GM10266 (cell line): ENCODE results near the gene BBS9.

Experiments used
- DNase-seq: peaks from one replicate; pipeline ENCODE4 v3.0.0; 2012; ENCODE audit errors: extremely low spot score
- TF ChIP-seq, protein P1 (sequence below): IDR thresholded peaks from 2 replicates; pipeline ENCODE4 v1.5.1; 2012; ENCODE audit warnings: mild to moderate bottlenecking, low read depth; ENCODE audit not compliant: control insufficient read depth, insufficient read depth; ENCODE audit errors: missing control alignments

Gene BBS9

GRCh38 chr7:33379891-33380525 lies 250.6 kb downstream of the BBS9 start:
- no peak for DNase-seq
- TF ChIP-seq, protein P1, sequence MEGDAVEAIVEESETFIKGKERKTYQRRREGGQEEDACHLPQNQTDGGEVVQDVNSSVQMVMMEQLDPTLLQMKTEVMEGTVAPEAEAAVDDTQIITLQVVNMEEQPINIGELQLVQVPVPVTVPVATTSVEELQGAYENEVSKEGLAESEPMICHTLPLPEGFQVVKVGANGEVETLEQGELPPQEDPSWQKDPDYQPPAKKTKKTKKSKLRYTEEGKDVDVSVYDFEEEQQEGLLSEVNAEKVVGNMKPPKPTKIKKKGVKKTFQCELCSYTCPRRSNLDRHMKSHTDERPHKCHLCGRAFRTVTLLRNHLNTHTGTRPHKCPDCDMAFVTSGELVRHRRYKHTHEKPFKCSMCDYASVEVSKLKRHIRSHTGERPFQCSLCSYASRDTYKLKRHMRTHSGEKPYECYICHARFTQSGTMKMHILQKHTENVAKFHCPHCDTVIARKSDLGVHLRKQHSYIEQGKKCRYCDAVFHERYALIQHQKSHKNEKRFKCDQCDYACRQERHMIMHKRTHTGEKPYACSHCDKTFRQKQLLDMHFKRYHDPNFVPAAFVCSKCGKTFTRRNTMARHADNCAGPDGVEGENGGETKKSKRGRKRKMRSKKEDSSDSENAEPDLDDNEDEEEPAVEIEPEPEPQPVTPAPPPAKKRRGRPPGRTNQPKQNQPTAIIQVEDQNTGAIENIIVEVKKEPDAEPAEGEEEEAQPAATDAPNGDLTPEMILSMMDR: no peak

GRCh38 chr7:33388332-33388731 lies 259.0 kb downstream of the BBS9 start:
- no peak for DNase-seq
- TF ChIP-seq, protein P1: no peak

DNA sequence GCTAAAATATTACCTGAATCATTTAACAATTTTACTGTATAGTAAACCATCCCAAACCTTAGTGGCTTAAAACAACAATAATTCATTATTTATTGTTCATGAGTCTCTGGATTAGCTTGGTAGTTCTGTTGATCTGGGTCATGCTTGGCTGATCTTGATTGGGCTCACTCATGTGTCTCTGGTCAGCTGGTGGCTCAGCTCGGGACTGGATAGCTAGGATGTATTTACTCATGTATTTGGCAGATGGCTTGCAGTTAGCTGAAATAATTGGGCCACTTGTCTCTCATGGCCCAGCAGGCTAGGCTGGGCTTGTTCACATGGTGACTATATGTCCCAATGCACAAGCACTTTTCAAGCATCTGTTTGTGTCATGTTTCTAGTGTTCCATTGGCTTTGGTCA lies 262.8 kb downstream of the BBS9 start:
- DNase-seq: no peak
- TF ChIP-seq, protein P1: no peak

DNA sequence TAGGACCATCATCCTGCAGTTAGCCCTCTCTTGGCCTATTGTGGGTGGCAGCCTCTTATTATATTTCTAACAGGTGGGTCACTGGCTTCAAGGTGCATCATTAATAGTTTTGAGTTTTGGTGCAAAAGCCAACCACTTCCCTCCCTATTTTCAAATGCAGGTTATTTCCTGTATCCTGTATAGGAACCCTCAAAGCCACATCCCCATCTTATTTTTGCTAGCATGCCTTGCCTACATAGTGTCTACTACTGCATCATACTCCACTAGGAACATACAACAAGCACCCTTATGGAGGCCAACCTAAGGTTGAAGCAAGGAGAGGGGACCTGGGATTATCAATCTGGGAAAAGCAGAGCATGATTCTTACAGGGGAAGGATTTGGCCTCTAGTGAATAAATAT lies 264.4 kb downstream of the BBS9 start:
- DNase-seq: no peak
- TF ChIP-seq, protein P1: no peak

- no peak for DNase-seq
Observed at GRCh38 chr7:33395340-33395739, 266.0 kb downstream of the BBS9 start.

DNA sequence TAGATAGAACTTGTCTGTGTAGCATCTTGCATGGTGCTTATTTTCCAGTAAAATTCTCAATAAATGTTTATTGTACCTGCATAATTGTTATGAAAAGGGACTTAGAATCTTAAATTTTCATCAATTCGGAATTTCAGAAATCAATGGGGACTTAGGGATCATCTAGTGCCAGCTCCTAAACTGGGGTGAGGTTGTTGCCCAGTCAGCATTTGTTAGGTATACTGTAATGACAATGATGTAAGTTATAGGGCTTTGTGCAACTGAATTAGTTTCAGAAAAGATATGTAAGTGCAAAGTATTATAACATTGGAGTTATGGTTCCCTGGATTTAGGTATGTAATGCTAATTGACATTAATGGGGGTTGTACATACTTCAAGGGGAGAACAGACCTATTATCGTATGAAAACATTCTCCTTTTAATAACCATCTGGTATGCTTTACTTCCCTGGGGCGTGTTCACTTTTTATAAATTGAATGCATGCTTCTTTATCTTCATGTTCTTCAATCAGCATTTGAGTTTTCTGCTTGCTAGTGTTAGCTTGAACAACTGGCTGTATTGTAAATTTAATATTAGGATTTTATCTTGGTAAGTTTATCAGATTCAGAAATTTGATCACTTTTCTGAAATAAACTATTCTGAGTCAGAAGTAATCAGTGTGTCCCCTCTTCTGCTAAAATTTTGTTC lies 270.3 kb downstream of the BBS9 start:
- no peak for DNase-seq
- TF ChIP-seq, protein P1: no peak

More at GRCh38 chr7:33395340-33395739, 266.0 kb downstream of the BBS9 start:
- TF ChIP-seq, protein P1: no peak

DNA sequence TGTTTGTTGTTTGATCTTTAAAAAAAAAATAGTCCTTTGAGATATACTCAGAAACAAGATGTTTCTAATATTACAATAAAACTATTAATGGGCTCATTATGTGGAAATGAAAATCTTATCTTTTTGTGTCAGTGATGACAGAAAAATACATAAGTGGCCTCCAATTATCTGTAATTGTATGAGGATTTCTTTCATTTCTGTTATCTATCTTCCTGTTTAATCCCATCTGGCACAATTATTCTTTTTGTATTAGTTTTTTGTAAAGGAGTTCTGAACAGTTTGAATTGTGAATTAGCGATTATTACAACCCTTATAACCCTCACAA lies 270.8 kb downstream of the BBS9 start:
- TF ChIP-seq, protein P1: no peak
- DNase-seq: no peak
